NCI-H2081 (cell line): Measurements from ENCODE around the gene RALB.
"Not testable (repeated sequence)": the region's sequence is repeated elsewhere in the genome, so short reads cannot be mapped to it uniquely, and the experiment has no call there.

Experiments
- DNase-seq, 2 experiments: peaks; one replicate each; lab custom pipeline; 2025; lab: John Stamatoyannopoulos, UW

RALB gene

DNA sequence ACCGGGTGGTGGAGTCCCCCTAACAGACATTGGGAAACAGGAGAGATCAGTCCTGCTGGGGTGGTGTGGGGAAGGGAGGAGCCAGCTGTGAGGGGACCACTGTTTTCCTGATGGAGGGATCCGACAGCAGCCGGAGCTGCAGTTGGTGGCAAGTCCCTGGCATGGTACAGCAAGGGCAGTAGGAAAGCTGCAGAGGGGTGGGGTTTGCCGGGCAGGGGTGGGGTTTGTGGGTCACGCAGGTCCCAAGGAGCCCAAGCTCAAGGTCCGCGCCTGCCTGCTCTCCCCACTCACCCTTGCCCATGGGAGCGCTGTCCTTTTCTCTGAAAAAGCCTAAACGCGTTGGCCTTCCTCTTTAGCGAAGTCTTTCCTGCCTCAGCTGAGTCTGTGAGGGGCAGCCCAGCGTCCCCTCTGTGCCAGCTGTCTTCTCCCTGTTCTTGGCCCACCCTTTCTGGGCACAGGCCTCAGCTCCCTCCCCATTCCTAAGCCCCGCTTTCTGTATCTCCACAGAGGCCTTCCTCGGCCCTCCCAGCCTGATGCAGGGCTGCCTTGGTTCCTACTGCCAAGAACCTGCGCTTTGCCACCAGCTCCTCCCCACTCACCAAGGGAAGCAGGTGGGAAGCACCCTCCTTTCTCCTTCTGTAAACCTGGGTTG, 64.0 kb downstream of the RALB start:
- DNase-seq: no peak

DNA sequence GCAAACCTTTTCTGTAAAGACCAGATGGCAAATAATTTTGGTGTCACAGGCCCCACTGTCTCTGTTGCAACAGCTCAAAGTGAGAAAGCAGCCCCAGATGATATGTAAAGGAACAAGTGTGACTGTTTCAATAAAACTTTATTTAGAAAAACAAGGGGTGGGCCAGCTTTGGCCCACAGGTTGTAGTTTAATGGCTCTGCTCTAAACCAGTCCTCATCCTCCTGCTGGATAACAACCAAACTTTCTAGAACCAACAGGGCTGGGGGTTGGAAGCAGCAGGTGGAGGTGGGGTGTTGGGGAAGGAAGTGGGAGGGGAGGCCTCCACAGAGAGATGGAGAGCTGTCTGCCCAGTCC, 64.5 kb downstream of the RALB start:
- no peak for DNase-seq

DNA sequence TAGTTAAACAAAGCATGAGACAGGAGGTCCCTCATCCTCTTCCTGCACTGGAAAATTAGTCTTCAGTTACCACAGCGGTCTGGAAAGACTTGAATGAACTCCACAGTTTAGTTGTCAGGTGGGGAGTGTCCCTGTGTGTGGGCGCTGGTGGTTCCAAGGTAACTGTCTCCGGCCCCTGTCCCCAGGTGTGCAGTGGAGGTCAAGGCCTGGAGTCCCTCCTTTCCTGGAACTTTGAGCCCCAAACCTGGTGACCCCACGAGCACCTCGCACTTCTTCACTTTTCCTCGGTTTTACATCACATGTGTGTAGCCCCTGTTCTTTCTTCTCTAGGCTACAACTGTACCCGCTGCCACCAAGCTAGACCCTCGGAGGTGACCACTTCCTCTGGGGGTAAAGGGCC, 65.3 kb downstream of the RALB start:
- no peak for DNase-seq

DNA sequence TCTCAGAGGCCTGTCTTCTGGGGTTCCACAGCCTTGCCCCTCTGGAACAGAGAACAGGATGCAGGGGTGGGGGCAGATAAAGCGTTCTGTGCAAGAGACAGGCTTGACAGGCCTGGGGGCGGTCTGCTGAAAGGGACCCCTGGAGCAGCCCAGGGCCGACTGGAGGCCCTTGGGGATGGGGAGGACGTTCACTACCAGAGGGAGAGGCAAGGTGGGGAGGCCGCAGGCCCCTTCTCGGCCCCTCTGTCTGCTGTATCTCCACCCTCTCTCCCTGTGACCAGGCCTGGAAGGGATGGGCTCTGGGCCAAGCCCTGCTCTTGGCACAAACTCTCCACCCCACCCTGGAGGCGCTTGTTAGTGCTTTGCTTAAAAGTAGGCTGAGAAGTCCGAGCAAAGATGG, 66.0 kb downstream of the RALB start:
- DNase-seq: no peak

DNA sequence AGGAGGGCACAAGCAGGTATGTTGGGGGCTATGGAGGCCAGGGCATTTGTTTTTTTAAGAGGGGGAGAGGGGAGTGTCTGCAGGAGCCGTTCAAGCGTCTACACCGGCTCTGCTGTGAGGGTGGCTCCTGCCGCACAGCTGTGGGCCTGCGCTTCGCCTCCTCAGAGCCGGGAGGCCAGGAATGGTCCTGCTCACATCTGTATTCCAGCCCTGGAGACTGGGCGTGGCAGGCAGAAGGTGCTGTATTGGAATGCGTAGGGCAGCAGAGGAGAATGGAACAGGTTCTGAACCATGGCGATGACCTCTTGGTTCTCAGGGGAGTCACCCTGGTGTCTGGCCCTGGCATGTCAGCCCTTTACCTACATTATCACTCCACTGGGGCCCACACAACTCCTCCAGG, 66.5 kb downstream of the RALB start:
- no peak for DNase-seq

DNA sequence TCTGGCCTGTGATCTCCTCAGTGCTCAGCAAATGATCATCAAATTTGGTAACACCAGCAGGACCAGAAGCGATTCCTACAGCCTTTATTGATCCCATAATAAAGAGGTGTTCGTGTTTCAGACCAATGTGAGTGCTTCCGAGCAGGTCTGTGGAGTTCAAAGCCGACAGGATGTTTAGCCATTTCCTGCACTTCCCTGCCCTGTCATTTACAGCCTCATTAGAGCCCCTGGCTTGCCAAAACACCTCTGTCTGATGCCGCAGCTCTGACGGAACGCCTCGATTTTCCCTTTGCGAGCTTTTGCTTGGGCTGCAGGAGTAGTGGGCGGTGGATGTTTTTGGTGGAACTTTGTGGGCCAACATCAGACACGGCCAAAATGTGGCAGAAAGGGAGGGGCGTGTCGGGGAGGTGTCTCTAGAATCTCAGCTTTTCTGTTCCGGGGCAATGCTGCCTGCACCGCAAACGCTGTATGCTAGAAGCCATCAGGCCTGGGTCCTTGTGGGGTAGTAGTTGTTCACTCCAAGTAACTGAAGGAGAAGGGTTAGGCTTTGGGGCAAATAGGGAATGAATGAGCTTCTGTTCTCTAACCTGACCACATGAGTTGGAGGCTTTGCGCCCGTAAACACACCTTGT, 67.2 kb downstream of the RALB start:
- DNase-seq: peak; percentile 20 to 32

DNA sequence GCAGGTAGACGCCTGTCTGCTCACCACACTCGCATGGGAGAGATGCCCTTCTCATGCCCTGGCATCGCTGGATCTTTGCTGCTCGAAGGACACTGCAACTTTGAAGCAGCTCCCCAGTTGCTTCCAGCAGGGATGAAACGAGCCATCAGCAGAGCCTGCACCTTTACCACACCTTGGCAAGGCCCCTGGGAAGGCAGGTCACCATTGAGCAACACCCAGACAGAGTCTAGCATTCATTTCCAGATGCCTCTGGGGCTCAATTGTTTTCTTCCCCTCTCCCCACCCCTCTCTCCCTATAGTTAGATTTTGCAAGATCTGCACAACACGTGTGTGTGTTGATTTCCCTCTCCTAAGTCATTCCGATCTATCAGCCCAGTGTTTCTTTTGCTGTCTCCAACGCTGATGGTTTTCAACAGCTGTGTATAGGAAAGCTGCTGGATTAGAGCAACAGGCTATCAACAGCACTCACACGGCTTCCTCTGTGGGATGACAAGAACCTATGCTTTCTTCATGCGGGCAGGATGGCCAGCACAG, 67.7 kb downstream of the RALB start:
- DNase-seq: no peak

DNA sequence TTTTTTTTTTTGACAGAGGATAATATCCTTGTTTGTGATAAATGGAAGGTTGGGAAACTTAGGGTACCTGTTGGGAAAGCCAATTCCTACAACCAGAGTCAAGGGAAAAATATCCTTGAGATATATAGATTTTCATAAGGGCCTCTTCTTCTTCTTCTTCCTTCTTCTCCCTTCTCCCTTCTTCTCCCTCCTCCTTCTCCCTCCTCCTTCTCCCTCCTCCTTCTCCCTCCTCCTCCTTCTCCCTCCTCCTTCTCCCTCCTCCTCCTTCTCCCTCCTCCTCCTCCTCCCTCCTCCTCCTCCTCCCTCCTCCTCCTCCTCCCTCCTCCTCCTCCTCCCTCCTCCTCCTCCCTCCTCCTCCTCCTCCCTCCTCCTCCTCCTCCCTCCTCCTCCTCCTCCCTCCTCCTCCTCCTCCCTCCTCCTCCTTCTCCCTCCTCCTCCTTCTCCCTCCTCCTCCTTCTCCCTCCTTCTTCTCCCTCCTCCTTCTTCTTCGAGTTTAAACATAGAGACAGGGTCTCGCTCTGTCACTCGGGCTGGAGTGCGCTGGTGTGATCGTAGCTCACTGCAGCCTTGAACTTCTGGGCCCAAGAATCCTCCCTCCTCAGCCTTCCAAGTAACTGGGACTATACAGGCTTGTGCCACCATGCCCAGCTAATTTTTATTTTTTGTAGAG, 68.4 kb downstream of the RALB start:
- not testable (repeated sequence) for DNase-seq

DNA sequence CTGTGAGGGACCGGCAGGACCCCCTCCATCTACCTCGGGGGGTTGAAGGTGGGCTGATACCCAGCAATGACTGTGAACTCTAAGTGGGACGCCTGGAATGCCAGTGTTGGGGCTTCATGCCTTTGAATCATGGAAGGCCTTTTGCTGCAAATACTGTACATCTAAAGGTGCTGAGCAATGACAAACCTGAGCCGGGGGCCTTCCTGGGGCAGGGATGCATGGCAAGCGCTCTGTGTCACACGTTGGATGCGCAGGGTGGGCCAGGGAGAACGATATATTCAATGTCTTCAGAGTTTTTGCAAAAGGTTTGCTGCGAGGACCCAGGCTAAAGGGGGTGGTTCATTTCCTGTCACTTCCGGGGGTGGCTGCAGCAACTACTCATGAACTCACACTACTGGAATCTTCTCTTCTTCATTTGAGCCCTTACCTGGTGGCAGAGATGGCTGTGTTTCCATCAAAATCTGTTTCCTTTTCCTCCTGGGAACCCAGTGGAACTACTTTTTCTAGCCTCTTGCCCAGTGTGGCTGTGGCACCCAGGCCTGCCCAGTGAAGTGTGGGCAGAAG, 69.2 kb downstream of the RALB start:
- no peak for DNase-seq

DNA sequence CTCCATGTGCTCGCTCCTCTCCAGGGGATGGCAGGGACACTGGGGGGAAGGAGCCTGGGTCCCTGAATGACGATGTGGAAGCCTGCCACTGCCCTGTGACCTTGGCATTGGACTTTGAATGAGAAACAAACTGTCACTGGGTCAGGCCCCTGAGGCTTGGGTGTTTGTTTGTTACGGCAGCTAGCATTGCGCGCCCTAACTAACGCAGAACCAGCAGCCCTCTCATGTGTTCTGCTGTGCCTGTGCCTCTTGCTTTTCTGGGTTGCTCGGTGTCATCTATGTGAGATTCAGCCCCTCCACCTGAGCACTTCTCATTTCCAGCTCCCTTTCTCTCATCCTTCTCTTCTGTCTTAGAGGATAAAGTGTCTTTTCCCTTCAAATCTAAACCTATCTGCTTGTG, 69.7 kb downstream of the RALB start:
- DNase-seq: no peak

DNA sequence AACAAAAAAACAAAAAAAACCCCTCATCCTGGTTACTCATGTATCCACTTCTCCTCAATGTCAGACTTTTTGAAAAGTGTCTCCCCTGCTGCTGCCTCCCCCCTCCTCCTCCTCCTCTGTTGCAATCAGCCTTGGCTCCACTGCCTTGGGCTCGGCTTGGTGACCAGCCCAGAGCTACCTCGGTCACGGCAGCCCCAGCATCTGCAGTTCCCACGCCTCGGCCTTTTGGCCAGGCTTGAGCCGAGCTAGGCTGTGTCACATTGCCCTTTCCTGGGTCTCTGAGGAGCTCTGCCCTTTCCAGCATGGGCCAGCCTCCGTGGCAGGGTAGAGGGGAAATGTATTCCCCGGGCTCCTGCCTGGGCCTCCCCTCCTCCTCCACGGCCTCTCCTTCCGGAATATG, 70.6 kb downstream of the RALB start:
- DNase-seq: no peak

DNA sequence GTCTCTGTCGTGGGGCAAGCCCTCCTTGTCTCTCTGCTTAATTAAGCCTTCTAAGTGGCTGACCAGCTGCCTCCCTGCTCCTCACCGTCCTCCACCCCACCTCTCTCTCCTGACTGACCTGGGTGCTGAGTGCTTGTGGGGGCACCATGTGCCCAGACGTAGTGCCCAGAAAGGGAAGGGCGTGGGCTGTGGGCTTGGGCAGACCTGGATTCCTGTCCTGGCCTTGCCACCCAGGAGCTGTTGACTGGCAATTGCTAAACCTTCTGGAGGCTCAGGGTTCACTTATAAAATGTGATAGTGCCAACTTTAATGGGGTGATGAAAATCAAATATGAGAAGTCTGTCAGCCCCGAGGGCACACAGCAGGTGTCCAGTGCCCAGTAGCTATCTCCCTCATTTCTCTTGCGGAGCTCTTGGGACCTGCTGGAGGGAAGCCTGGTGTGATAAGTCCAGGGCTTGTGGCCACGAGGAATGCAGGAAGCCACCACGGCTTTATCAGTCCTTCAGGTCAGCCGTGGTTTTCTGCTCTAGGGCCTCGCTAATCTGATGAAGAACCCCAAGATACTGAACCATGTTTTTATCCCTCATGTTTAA, 71.3 kb downstream of the RALB start:
- no peak for DNase-seq

DNA sequence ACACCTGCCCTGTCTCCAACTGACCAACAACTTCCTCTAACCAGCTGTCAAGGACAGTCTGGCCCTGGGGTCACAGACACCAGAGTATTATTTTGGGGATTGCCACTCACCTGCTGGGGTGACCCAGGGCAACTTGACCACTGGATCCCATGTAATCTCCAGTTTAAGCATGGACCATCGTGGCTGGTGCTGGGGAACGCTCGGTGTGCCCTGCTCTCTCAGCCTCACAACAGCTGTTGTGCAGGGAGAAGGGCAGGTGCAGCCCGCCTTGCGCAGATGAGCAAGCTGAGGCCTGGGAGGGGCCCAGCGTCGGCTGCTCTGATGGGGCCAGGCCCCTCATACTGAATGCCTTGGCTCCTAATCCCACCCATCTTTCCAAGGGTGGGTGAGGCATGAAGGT, 72.3 kb downstream of the RALB start:
- DNase-seq: no peak

DNA sequence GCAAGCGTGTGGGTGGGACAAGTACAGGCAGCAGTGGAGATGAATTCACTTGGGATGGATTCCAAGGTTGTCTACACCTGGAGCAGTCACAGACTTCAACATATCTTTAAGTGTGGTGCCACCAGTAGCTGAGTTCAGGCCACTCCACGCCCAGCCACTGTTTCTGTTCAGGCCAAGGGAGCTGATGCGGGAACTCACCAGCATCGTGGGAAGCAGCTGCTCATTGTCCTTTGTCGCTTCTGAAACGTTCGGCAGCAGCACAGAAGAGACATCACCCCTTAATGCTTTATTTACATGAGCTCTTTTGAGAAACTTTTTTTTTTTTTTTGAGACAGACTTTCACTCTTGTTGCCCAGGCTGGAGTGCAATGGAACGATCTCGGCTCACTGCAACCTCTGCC, 73.4 kb downstream of the RALB start:
- no peak for DNase-seq

DNA sequence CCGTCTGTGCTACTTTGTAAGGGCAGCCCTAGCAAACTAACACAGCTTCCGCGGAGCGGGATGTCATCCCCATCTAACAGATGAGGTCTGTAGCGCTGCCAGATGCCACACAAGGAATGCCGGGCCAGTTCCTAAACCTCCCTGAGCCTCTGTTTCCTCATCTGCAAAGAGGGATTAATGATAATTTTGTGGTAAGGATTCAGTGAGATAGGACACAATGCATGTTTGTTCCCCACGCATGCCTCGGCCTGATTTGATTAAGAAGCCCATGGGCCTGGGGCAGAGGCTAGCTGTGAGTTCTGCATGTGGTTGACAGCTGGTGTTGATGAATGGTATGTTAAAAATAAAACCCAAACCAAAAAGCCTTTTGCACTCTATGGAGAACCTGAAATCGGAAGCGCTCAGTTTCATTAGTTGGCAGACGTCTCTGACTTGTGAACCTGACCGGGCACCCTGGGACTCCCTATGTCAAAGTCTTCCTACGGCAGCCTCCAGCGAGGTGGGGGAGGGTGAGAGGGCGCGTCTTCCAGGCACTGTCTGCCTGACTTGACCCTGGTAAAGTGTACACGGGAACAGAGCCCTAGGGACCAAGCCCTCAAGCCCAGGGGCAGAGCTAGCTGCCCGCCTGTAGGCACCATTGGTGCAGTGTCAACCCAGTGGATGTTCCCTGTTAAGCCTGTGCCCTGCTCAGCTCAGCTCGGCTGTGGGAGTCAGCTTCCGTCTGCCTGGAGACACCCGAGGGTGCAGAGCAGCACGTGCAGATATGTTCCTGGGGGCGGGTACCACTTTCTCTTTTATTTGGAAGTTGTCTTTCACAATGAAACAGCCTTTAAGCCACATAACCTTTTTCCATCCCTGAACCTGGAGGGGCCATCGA, 78.5 kb downstream of the RALB start:
- no peak for DNase-seq

DNA sequence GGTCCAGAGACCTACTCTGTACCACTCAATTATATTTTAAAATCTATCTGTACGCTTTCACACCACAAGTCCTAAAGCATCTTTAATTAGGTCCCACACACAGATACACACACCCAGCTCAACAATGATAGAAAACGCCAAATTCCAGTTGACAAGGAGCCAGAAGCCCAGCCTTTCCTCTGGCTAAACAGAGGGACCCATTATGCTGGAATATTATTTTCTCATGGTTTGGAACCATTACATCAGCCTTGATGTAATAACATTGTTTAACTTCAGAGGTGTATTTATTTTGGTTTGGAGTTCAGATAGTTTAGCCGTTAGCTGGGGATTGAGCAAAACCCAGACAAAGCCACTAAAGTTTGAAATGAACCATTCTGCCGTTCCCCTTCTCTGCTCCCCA, 79.3 kb downstream of the RALB start:
- DNase-seq: no peak

DNA sequence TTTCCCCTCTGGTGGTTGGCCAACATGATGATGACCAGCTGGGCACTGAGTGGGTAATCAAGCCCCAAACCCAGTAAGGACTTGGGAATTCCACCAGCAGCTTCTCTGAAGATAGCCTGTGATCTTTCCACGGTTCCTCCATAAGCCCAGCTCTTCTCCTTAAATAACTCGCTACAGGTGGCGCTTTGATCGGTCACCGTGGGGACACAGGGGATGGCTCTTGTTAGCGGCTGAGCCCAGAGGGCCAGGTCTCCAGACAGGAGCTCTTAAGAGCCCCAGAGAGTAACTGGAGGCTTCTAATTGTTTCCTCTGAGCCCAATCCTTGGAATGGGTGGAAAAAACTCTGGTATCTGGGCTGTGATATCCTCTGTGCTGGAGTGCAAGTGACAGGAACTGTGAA, 79.7 kb downstream of the RALB start:
- DNase-seq: no peak

DNA sequence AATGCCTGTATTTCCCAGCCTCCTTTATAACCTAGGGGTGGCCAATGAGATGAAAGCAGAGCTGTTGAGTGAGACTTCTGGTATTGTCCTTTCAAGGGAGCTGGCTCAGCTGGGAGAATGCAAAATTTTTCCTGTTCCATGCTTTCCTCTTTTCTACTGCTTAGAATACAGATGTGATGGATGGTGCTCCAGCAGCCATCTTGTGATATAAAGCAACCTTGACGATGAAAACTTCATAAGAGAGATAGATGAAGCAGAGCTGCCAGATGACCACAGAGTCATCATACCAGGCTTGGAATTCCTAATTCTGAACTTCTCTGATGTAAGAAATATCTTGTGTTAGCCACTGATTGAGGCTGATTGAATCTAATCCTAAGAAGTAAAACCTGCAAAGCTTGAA, 81.4 kb downstream of the RALB start:
- no peak for DNase-seq

DNA sequence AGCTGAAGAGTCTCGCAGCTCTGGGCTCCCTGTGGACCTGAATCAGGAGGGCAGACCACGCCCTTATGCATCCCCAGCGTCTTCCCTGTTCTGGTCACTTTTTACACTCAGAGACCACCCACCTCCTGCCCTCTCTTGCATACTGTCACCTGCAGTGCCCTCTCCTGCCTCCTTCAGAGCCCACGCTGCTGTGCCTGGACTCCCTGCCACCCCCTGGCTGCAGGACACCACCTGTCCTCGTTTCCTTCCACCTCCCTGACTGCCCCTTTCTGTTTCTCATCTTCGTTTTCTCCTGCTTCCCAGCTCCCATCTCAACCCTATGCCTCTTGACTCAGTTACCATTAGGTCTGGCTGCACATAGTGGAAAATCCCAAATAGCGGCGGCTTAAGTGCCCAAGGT, 84.1 kb downstream of the RALB start:
- no peak for DNase-seq

DNA sequence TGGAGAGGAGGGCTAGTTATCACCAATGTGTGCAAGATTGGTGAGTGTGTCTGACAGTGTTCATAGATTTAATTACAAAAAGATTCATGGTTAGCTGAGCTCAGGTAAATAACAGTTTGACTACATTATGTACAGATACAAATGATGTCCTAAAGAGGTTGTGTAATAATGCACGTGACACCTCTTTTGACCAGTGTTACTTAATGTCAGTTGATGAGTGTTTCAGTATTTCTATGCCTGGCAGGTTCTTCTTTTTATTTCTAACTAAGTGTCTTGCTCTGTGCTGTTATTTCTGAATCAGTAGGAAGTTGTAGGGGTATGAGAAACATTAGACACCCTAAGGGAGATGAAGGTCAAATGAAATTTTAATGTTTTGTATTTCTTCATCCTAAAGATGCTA, 85.4 kb downstream of the RALB start:
- DNase-seq: no peak

DNA sequence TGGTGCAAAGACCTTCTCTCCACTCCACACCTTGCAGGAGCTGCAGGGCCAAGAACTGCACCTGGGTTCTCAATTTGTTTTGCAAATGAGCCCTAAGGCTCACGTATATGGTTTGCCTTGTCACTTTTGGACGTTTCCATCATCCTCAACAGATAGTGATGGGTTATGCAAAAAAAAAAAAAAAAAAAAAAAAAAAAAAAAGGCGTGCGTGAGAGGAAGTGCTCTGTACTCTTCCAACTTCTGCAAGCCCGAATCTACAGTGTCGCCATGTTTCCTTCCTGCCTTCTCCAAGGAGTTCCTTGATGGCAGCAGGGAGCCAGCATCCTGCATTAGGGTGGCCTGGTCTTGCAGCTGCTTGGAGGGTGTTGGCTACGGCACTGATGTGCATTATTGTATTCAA, 89.3 kb downstream of the RALB start:
- DNase-seq: no peak

DNA sequence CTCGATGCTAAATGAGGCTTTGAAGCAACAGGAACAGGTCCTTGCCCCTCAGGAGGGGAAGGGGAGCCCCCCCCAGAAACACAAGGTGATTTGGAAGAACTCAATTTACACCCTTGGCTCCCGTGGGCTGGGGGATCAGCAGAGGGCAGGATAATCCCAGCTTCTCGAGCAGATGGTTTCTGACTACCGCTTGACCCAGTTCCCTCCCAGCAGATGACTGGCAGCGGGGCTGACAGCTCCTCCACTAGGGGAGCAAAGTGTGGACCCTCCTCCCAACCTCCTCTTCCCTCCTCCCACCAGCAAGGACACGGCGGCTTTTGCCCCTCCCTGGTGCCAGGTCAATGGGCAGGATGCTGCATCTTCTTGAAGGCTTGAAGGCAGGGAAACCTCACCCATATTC, 89.8 kb downstream of the RALB start:
- DNase-seq: no peak
